GM10248 (cell line): ENCODE data around the gene AFDN.
A peak's percentile ranks its signal among the peaks of the same experiment; 100 is the strongest.

Experiments
- CTCF ChIA-PET: fragments of 300-600 bp; sonication (Branson Sonifier 250); formaldehyde crosslinking; extraction: SDS; loops from one replicate; lab custom pipeline; 2021; ENCODE audit warnings: antibody characterized with exemption; lab: Yijun Ruan, JAX
- POLR2A ChIA-PET: fragments of 350-650 bp; sonication (Branson Sonifier 250); formaldehyde crosslinking; extraction: SDS; loops from one replicate; lab custom pipeline; 2020; ENCODE audit warnings: antibody characterized with exemption; lab: Yijun Ruan, JAX
- DNase-seq: peaks from one replicate; pipeline ENCODE4 v3.0.0; 2012; ENCODE audit errors: extremely low spot score
- TF ChIP-seq, protein P1 (sequence below): IDR thresholded peaks from 2 replicates; pipeline ENCODE4 v1.5.1; 2012; ENCODE audit warnings: mild to moderate bottlenecking, low read depth; ENCODE audit errors: extremely low read depth, missing control alignments, control extremely low read depth

AFDN gene

DNA sequence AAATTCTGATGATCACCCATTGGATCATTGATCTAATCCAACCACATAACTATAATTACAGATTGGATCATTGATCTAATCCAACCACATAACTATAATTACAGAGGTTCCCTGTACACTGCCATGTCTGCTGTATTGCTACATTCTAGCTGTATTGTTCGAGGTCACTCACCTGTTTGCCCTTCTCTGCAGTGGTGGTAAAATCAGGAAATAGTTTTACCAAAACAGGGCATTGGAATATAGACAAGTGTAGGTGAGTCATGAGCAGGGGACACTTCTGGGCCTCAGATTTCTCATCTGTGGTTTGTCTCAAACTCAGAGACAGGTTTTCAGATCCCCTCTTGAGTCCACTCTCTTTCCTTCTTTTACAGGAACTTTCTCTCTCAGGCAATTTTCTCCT, 9.0 kb upstream of the AFDN start:
- DNase-seq, result no peak
- ChIA-PET CTCF (interaction anchor here (1.0 to 1.3 kb wide), 2 partner anchors 26 to 31 kb away, joined by 3 read pairs; no protein-coding TSS in a partner anchor), POLR2A (no interaction called here)
- TF ChIP-seq, protein P1, sequence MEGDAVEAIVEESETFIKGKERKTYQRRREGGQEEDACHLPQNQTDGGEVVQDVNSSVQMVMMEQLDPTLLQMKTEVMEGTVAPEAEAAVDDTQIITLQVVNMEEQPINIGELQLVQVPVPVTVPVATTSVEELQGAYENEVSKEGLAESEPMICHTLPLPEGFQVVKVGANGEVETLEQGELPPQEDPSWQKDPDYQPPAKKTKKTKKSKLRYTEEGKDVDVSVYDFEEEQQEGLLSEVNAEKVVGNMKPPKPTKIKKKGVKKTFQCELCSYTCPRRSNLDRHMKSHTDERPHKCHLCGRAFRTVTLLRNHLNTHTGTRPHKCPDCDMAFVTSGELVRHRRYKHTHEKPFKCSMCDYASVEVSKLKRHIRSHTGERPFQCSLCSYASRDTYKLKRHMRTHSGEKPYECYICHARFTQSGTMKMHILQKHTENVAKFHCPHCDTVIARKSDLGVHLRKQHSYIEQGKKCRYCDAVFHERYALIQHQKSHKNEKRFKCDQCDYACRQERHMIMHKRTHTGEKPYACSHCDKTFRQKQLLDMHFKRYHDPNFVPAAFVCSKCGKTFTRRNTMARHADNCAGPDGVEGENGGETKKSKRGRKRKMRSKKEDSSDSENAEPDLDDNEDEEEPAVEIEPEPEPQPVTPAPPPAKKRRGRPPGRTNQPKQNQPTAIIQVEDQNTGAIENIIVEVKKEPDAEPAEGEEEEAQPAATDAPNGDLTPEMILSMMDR, result no peak

DNA sequence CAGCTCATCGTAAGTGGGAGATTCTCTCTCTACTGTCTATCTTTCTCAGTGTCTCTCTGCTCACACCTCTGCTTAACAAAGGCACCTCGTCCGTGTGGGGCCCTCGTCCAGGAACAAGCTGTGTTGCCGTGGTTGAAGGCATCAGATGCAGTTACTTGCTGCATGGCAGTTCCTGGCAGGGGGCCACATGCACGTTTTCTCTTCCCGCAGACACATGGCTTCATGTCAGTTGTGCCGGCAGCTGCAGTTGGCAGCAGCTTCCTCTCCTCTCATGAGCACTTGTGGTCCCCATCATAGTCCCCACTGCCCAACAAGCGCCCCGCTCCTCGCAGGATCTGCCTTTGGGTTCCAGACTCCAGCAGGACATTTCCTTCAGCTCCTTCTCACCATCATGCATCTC, 7.1 kb upstream of the AFDN start:
- DNase-seq, result no peak
- TF ChIP-seq, protein P1, result no peak
- POLR2A ChIA-PET, result no interaction called here
- CTCF ChIA-PET, result interaction anchor here (1.3 to 1.7 kb wide), 2 partner anchors 11 to 77 kb away, joined by 4 to 5 read pairs; no protein-coding TSS in a partner anchor

DNA sequence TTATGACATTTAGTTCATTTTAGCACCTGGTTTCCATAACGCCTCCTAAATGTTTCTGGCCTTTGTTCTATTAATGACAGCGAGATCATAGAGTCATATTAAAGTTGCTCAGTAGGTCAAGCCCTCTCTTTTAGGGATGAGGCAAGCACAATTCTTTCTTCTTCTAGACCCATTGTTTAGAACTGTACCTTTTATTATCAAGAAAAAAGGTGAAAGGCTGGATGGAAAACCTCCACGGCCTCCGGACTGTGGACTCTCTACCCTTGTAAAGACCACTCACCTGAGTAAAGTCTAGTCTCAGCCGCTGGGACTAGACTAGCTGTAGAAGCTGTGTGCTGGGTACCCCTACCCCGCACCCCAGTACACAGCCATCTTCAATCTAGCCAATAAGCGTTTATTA, 6.0 kb upstream of the AFDN start:
- DNase-seq, result no peak
- CTCF ChIA-PET, result no interaction called here
- TF ChIP-seq, protein P1, result no peak
- POLR2A ChIA-PET, result no interaction called here

DNA sequence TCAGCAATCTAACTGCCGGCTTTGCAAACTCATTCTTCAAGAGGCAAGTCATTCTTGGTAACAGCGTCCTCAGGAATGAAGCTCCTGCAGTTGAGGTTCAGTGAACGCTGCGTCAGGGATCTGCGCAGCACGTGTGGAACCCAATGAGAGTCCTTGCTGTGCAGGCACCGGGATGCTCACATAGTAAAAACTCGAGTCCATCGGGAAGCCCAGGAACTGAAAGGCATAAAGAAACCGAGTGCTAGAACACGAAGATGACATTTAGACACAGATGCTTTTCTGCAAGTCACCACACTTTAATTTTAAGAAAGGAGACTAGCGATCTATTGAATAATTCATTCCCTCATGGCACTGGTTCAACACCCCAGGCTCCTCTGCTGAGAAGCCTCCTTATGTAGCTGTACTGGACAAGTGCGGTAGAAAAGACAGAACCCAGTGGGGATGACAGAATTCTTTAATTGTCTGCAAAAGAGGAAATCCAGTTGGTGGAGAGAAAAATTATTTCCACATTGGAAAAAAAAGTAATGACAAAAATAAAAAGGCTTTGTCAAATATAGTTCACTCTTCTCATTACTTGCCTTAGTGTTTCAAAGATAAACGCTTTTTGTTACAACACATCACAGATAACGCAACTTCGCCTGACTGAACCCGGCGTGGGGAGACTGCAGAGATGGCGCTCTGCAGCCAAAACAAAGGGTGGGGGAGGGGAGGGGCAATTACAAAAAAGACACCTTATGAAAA, 1.9 kb upstream of the AFDN start:
- TF ChIP-seq, protein P1, result no peak
- ChIA-PET CTCF (no interaction called here), POLR2A (no interaction called here)
- no peak for DNase-seq

DNA sequence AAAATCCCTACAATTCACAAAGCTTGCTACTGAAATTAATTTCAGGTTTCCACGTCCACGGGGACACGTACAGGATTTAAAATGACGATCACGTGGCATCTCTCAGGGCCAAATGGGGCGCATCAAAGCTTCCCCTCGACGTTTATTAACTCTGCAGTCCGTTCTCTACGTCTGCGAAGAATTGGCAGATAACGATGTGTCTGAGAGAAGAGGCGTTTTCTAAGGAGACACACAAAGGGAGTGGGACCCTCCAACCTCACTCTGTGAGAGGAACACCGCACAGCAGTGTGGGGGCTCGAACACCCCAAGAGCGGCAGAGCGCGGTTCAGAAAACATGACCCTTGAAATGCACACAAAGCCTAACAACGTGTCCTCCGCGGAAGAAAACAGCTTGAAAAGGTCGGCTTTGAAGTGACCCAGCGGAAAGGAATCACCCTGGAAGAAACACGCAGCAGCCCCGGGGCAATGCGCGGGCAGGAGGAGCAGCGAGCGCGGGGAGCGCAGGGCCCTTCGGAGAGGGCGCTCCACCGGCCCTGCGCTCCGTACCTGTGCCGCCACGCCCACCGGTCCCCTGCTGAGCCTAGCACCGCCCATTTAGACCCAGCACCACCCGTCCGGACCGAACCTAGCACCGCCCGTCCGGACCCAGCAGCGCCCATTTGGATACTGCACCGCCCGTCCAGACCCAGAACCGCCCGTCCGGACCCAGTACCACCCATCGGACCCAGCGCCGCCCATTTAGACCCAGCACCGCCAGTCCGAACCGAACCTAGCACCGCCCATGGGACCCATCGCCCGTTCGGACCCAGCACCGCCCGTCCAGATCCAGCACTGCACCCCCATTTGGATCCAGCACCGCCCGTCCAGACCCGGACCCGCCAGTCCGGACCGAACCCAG, 1.1 kb upstream of the AFDN start:
- no peak for DNase-seq
- CTCF ChIA-PET, result no interaction called here
- TF ChIP-seq, protein P1, result no peak
- POLR2A ChIA-PET, result no interaction called here

DNA sequence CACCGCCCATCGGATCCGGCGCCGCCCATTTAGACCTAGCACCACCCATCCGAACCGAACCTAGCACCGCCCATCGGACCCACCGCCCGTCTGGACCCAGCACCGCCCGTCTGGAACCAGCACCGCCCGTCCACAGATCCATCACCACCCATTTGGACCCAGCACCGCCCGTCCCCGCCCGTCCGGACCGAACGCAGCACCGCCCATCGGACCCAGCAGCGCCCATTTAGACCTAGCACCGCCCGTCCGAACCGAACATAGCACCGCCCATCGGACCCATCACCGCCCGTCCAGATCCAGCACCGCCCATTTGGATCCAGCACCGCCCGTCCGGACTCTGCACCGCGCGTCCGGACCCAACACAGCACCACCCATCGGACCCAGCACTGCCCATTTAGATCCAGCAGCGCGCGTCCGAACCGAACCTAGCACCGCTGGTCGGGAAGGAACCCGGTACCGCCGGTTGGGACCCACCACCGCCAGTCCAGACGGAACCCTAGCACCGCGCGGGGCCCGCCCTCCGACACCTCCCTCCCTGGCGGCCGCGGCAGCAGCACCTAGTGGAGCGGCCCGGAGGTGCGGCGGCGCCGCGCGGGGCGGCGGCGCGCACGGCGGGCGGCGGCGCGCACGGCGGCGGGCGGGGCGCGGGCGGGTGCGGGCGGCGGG, 348 bp upstream of the AFDN start:
- ChIA-PET CTCF (no interaction called here), POLR2A (no interaction called here)
- TF ChIP-seq, protein P1, result peak; percentile 50
- peak; percentile 89 for DNase-seq
